Mesendoderm (in vitro differentiated cells): ENCODE results near the gene CDK16.

Source experiments
- DNase-seq: peaks from one replicate; pipeline ENCODE4 v3.0.0; 2013
- H2AK5ac ChIP-seq: 2 replicates; pipeline ENCODE4 v1.6.1; 2013; ENCODE audit warnings: low read length, inconsistent platforms
- H2BK120ac ChIP-seq: 2 replicates; pipeline ENCODE4 v1.6.1; 2013; ENCODE audit warnings: low read depth, mild to moderate bottlenecking, low read length, moderate library complexity, mixed read lengths
- H2BK15ac ChIP-seq: replicated peaks from 2 replicates; pipeline ENCODE4 v1.6.1; 2013; ENCODE audit warnings: low read depth, mild to moderate bottlenecking, moderate library complexity
- H2BK5ac ChIP-seq: 2 replicates; pipeline ENCODE4 v1.6.1; 2013; ENCODE audit warnings: low read length, inconsistent platforms
- H3K18ac ChIP-seq: 2 replicates; pipeline ENCODE4 v1.6.1; 2013; ENCODE audit warnings: mild to moderate bottlenecking, low read length, mixed read lengths
- H3K23ac ChIP-seq: one replicate; pipeline ENCODE4 v1.6.1; 2013; ENCODE audit warnings: low read length
- H3K27ac ChIP-seq: 2 replicates; pipeline ENCODE4 v1.5.1; 2013; ENCODE audit warnings: low read depth, mild to moderate bottlenecking, inconsistent platforms, low read length, moderate library complexity
- H3K27me3 ChIP-seq: 2 replicates; pipeline ENCODE4 v1.6.1; 2013; ENCODE audit warnings: low read length, control low read depth, mild to moderate bottlenecking, inconsistent platforms; ENCODE audit not compliant: insufficient read depth, poor library complexity
- H3K36me3 ChIP-seq: 2 replicates; pipeline ENCODE4 v1.6.1; 2013; ENCODE audit warnings: low read length, inconsistent platforms; ENCODE audit not compliant: control insufficient read depth, insufficient read depth
- H3K4ac ChIP-seq: one replicate; pipeline ENCODE4 v1.6.1; 2013; ENCODE audit warnings: low read depth, mild to moderate bottlenecking, low read length, moderate library complexity
- H3K4me1 ChIP-seq: 2 replicates; pipeline ENCODE4 v1.6.1; 2013; ENCODE audit warnings: low read depth, low read length, inconsistent platforms; ENCODE audit not compliant: control insufficient read depth
- H3K4me2 ChIP-seq: 2 replicates; pipeline ENCODE4 v1.6.1; 2013; ENCODE audit warnings: low read length
- H3K4me3 ChIP-seq: 2 replicates; pipeline ENCODE4 v1.5.1; 2013; ENCODE audit warnings: mild to moderate bottlenecking, low read length
- H3K56ac ChIP-seq: one replicate; pipeline ENCODE4 v1.6.1; 2013; ENCODE audit warnings: low read length
- H3K79me1 ChIP-seq: 2 replicates; pipeline ENCODE4 v1.6.1; 2013; ENCODE audit warnings: low read length, inconsistent platforms
- H3K79me2 ChIP-seq: 2 replicates; pipeline ENCODE4 v1.6.1; 2013; ENCODE audit warnings: mild to moderate bottlenecking, low read length; ENCODE audit not compliant: control insufficient read depth, insufficient read depth
- H3K9ac ChIP-seq: 2 replicates; pipeline ENCODE4 v1.6.1; 2013; ENCODE audit warnings: low read length, inconsistent platforms
- H4K5ac ChIP-seq: one replicate; pipeline ENCODE4 v1.6.1; 2013; ENCODE audit warnings: low read length
- H4K8ac ChIP-seq: one replicate; pipeline ENCODE4 v1.6.1; 2013; ENCODE audit warnings: low read depth, mild to moderate bottlenecking, control low read depth, low read length, moderate library complexity
- WGBS: extraction: QIAGEN DNeasy Blood & Tissue Kit; methylation state at CpG from one replicate; pipeline ENCODE4 v1.1.7; 2013; ENCODE audit warnings: low lambda C conversion rate, missing lambda C conversion rate; ENCODE audit not compliant: insufficient coverage; ENCODE audit errors: extremely low coverage; 5-methylcytosine and 5-hydroxymethylcytosine counted together

Gene CDK16

DNA sequence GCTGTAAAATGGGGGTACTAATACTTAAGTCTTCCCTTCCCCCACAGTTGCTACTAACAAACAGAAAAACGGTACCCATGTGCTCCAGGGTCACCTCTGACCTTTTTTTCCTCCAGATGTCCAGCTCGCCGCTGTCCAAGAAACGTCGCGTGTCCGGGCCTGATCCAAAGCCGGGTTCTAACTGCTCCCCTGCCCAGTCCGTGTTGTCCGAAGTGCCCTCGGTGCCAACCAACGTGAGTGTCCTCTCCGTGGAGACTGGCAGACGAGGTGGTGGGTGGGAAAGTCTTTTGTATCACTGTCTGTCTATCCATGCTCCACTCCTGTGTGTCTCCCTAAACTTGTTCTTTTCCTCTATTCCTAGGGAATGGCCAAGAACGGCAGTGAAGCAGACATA is 19.8 kb upstream of the CDK16 start:
- Histone ChIP-seq H3K4me1 (peaks cover 10% of the 10 kb centered on the region), H3K56ac (peak overlapping the region; percentile 64), H3K79me2 (peaks cover 43% of the 10 kb centered on the region), H3K27me3 (no peaks in the 10 kb centered on the region), H3K79me1 (peaks cover 3% of the 10 kb centered on the region), H2AK5ac (no peak overlapping the region), H3K9ac (no peak overlapping the region), H3K4me3 (no peak overlapping the region), H3K4me2 (no peak overlapping the region), H3K23ac (no peak overlapping the region), H3K36me3 (peaks cover 18% of the 10 kb centered on the region), H4K8ac (no peak overlapping the region), H3K27ac (peak overlapping the region; percentile 37), H2BK15ac (no peak overlapping the region), H2BK5ac (no peak overlapping the region), H3K18ac (no peak overlapping the region), H3K4ac (no peak overlapping the region), H4K5ac (no peak overlapping the region), H2BK120ac (no peak overlapping the region)
- no CpG with 5 or more reads among the region's 15 CpGs for WGBS
- DNase-seq = no peak

DNA sequence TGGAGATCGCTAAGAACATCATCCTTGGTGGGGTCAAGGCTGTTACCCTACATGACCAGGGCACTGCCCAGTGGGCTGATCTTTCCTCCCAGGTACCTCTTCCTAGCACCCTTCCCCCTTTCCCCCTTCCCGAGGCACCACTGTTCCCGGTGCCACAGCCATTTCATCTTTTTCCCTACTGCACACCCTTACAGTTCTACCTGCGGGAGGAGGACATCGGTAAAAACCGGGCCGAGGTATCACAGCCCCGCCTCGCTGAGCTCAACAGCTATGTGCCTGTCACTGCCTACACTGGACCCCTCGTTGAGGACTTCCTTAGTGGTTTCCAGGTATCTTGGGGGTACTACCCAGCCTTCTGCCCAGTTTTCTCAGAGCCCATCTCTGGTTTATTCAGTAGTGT is 19.2 kb upstream of the CDK16 start:
- H3K27me3 ChIP-seq = no peaks in the 10 kb centered on the region
- no peak overlapping the region for H3K23ac ChIP-seq
- no peak overlapping the region for H2BK120ac ChIP-seq
- no peak overlapping the region for H3K18ac ChIP-seq
- H3K36me3 ChIP-seq = peaks cover 18% of the 10 kb centered on the region
- no peak overlapping the region for H3K9ac ChIP-seq
- no peak overlapping the region for H4K8ac ChIP-seq
- H3K56ac ChIP-seq = no peak overlapping the region
- no peak overlapping the region for H3K4me3 ChIP-seq
- no peak overlapping the region for H2BK15ac ChIP-seq
- H3K27ac ChIP-seq = no peak overlapping the region
- peaks cover 40% of the 10 kb centered on the region for H3K79me2 ChIP-seq
- H3K4me1 ChIP-seq = peaks cover 10% of the 10 kb centered on the region
- H3K4me2 ChIP-seq = no peak overlapping the region
- no peak overlapping the region for H2BK5ac ChIP-seq
- no peak for DNase-seq
- no peak overlapping the region for H3K4ac ChIP-seq
- WGBS = no CpG with 5 or more reads among the region's 10 CpGs
- peaks cover 3% of the 10 kb centered on the region for H3K79me1 ChIP-seq
- no peak overlapping the region for H4K5ac ChIP-seq
- H2AK5ac ChIP-seq = no peak overlapping the region

DNA sequence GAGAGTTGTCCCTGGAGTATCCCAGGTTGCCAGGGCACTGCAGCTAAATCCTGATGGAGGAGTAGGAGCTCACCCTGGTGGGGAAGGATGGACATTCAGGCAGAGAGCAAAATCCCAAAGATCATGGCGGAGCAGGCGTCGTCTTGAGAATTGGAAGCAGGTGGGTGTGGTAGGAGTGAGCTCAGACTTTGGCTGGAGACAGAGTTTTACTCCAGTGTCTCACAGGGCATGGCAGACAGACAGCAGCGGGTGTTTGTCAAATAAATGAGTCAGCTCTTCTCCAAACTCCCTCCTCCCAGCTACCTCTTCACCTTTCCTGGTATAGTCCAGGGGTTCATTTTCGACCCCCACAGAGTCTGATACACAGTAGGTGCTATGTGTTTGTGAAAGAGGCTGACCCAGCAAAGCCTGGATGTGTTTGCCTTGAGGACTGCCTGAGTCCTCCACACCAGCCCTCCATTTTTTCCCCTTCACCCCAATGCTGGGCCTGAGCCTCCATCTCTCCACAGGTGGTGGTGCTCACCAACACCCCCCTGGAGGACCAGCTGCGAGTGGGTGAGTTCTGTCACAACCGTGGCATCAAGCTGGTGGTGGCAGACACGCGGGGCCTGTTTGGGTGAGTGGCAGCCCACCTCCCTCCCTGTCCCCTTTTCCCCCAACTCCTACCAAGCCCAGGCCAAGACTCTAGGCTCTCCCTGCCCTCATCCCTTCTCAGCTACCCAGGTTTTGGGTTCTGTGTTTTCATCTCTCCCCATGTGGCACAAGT is 17.9 kb upstream of the CDK16 start:
- Histone ChIP-seq H3K27me3 (no peaks in the 10 kb centered on the region), H3K4me3 (no peak overlapping the region), H3K4me2 (no peak overlapping the region), H3K36me3 (peaks cover 21% of the 10 kb centered on the region), H2BK5ac (no peak overlapping the region), H3K18ac (no peak overlapping the region), H3K4ac (no peak overlapping the region), H4K8ac (no peak overlapping the region), H3K79me1 (peaks cover 3% of the 10 kb centered on the region), H3K23ac (no peak overlapping the region), H2AK5ac (no peak overlapping the region), H3K4me1 (peaks cover 10% of the 10 kb centered on the region), H3K79me2 (peaks cover 29% of the 10 kb centered on the region), H3K9ac (no peak overlapping the region), H3K56ac (no peak overlapping the region), H2BK15ac (no peak overlapping the region), H4K5ac (no peak overlapping the region), H2BK120ac (no peak overlapping the region), H3K27ac (no peak overlapping the region)
- DNase-seq = peak; percentile 65
- no CpG with 5 or more reads among the region's 9 CpGs for WGBS

DNA sequence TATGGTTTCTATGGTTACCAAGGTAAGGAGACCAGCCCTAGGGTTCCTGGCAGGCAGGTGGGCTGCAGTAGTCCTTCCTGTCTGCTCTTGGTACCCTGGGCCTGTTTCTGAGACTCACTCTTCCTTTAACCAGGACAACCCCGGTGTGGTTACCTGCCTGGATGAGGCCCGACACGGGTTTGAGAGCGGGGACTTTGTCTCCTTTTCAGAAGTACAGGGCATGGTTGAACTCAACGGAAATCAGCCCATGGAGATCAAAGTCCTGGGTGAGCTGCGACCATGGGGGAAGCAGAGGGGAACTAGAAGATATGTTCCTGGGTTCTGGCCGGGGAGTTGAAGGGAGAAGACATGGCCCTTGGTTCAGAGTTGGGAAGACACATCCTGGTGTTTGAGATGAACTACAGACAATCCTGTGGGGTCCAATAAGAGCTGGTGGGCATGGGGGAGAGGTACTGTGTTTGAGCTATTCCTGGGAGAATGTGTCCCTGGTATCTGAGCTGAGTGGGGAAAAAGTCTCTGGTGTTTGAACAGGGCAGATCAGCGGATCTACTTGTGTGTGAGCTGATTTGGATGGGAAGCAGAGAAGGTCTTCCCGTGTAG is 17.0 kb upstream of the CDK16 start:
- Histone ChIP-seq H3K23ac (no peak overlapping the region), H2BK5ac (no peak overlapping the region), H3K36me3 (peaks cover 25% of the 10 kb centered on the region), H3K4me2 (no peak overlapping the region), H3K4me3 (no peak overlapping the region), H2AK5ac (no peak overlapping the region), H2BK120ac (no peak overlapping the region), H3K18ac (no peak overlapping the region), H3K4ac (no peak overlapping the region), H3K4me1 (peaks cover 7% of the 10 kb centered on the region), H3K79me1 (peaks cover 3% of the 10 kb centered on the region), H3K9ac (no peak overlapping the region), H3K56ac (no peak overlapping the region), H4K5ac (no peak overlapping the region), H2BK15ac (no peak overlapping the region), H3K79me2 (peaks cover 20% of the 10 kb centered on the region), H3K27ac (no peak overlapping the region), H4K8ac (no peak overlapping the region), H3K27me3 (no peaks in the 10 kb centered on the region)
- DNase-seq = no peak
- WGBS = no CpG with 5 or more reads among the region's 9 CpGs

DNA sequence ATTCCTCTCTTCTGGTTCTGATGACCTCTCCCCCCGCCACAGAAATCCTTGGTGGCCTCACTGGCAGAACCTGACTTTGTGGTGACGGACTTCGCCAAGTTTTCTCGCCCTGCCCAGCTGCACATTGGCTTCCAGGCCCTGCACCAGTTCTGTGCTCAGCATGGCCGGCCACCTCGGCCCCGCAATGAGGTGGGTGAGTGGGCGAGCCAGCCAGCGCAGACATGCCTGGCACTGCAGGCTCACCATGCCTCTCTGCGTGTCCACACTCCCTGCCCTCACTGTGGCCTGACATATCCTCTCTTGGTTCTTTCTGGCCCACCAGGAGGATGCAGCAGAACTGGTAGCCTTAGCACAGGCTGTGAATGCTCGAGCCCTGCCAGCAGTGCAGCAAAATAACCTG is 16.2 kb upstream of the CDK16 start:
- Histone ChIP-seq H3K79me1 (peaks cover 3% of the 10 kb centered on the region), H2BK15ac (no peak overlapping the region), H3K23ac (no peak overlapping the region), H3K4me3 (no peak overlapping the region), H2BK120ac (no peak overlapping the region), H3K4me1 (peaks cover 2% of the 10 kb centered on the region), H3K4me2 (no peak overlapping the region), H3K36me3 (peaks cover 28% of the 10 kb centered on the region), H2BK5ac (no peak overlapping the region), H4K8ac (no peak overlapping the region), H3K56ac (no peak overlapping the region), H3K18ac (no peak overlapping the region), H3K9ac (no peak overlapping the region), H4K5ac (no peak overlapping the region), H3K27me3 (no peaks in the 10 kb centered on the region), H2AK5ac (no peak overlapping the region), H3K4ac (no peak overlapping the region), H3K79me2 (peaks cover 13% of the 10 kb centered on the region), H3K27ac (no peak overlapping the region)
- no peak for DNase-seq
- WGBS = no CpG with 5 or more reads among the region's 11 CpGs
